ENCODE measurements around the gene CFDP1. TPM values are rescaled to one million over a fixed set of nuclear protein-coding genes. Genes with fewer than 3 reads are reported as not detected.

CFDP1 gene
- total RNA-seq, 1 experiment from 2014 or later, result 97.6 TPM

DNA sequence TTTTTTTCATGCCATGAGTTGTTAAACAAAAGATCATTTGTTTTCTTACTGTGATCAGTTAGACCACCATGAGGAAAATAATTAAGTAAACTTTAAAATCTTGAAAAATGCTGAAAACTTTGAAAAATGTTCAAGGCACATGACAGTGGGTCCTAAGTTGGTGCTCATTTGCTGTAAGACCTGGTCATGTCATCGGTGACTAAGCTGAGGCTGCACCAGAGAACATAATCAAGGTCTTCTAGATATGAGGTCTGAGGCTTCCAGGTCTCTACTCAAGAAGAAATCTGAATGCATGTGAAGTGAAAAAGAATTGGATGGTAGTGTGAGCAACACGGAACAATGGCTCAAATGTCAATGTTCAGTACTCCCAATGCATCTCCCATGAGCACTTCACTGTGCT lies 87.6 kb downstream of the CFDP1 start:
- ChIA-PET CTCF (no interaction called here), POLR2A (ENCODE audit: low non-redundant PET) (no interaction called here)
- TF ChIP-seq EZH2 (IDR thresholded peaks at IDR 0.05; ENCODE audit: borderline replicate concordance, low read depth, low read length, poor library complexity, severe bottlenecking) (no peak), CTCF (conservative IDR thresholded peaks at IDR 0.05; ENCODE audit: low read depth, low read length) (no peak)
- intact Hi-C loops (cut with micrococcal nuclease; ENCODE audit: unreplicated experiment), result no loop called here
- no peak overlapping the region for H3K4me3 ChIP-seq (ENCODE audit: low read depth, low read length, poor library complexity, severe bottlenecking)
- no TSS peak for BruUV-seq (replicated peaks)
- no peak overlapping the region for H3K27ac ChIP-seq (ENCODE audit: low read depth, low read length, poor library complexity, severe bottlenecking)
- peaks cover 35% of the 10 kb centered on the region for H3K4me1 ChIP-seq (ENCODE audit: insufficient read depth, low read length, poor library complexity, severe bottlenecking)
- no peaks in the 10 kb centered on the region for H3K36me3 ChIP-seq (ENCODE audit: insufficient read depth, low read length, poor library complexity, severe bottlenecking)
- no peaks in the 10 kb centered on the region for H3K27me3 ChIP-seq (replicated peaks; ENCODE audit: insufficient read depth, low read depth, low read length, poor library complexity)
- no peaks in the 10 kb centered on the region for H3K9me3 ChIP-seq (ENCODE audit: low read depth, low read length, poor library complexity, severe bottlenecking)
- no peak for DNase-seq (ENCODE audit: low spot score)

DNA sequence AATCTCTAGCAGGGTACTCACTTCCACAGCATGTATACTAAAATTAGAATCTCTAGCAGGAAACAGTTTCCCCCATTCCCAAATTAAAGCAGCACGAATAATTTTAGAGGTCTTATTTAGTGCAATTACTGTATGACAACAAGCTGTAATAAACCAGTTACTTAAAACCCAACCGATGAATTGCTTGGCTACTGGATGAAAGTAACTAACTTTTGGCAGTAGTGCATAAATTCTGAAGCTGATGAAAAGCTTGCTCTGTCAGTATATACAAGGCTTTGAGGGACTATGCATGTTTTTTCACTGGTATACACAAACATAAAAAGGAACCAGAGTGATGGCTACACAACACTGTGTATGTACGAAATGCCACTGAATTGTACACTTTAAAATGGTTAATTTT lies 89.4 kb downstream of the CFDP1 start:
- intact Hi-C loops (cut with micrococcal nuclease; ENCODE audit: unreplicated experiment), result no loop called here
- H3K4me1 ChIP-seq (ENCODE audit: insufficient read depth, low read length, poor library complexity, severe bottlenecking), result peaks cover 35% of the 10 kb centered on the region
- H3K9me3 ChIP-seq (ENCODE audit: low read depth, low read length, poor library complexity, severe bottlenecking), result no peaks in the 10 kb centered on the region
- H3K36me3 ChIP-seq (ENCODE audit: insufficient read depth, low read length, poor library complexity, severe bottlenecking), result peaks cover 7% of the 10 kb centered on the region
- TF ChIP-seq EZH2 (IDR thresholded peaks at IDR 0.05; ENCODE audit: borderline replicate concordance, low read depth, low read length, poor library complexity, severe bottlenecking) (no peak), CTCF (conservative IDR thresholded peaks at IDR 0.05; ENCODE audit: low read depth, low read length) (no peak)
- H3K27ac ChIP-seq (ENCODE audit: low read depth, low read length, poor library complexity, severe bottlenecking), result peak overlapping the region; percentile 27
- no TSS peak for BruUV-seq (replicated peaks)
- H3K27me3 ChIP-seq (replicated peaks; ENCODE audit: insufficient read depth, low read depth, low read length, poor library complexity), result no peaks in the 10 kb centered on the region
- POLR2A ChIA-PET (ENCODE audit: low non-redundant PET), result no interaction called here
- DNase-seq (ENCODE audit: low spot score), result no peak
- H3K4me3 ChIP-seq (ENCODE audit: low read depth, low read length, poor library complexity, severe bottlenecking), result no peak overlapping the region
- CTCF ChIA-PET, result no interaction called here

GRCh38 chr16:75343286-75343685 lies 90.0 kb downstream of the CFDP1 start:
- CTCF ChIA-PET, result no interaction called here
- TF ChIP-seq CTCF (conservative IDR thresholded peaks at IDR 0.05; ENCODE audit: low read depth, low read length), result no peak
- TF ChIP-seq EZH2 (IDR thresholded peaks at IDR 0.05; ENCODE audit: borderline replicate concordance, low read depth, low read length, poor library complexity, severe bottlenecking), result no peak
- intact Hi-C loops (cut with micrococcal nuclease; ENCODE audit: unreplicated experiment), result no loop called here
- Histone ChIP-seq H3K36me3 (ENCODE audit: insufficient read depth, low read length, poor library complexity, severe bottlenecking) (peaks cover 7% of the 10 kb centered on the region), H3K27me3 (replicated peaks; ENCODE audit: insufficient read depth, low read depth, low read length, poor library complexity) (no peaks in the 10 kb centered on the region), H3K27ac (ENCODE audit: low read depth, low read length, poor library complexity, severe bottlenecking) (peak overlapping the region; percentile 27), H3K4me3 (ENCODE audit: low read depth, low read length, poor library complexity, severe bottlenecking) (no peak overlapping the region), H3K9me3 (ENCODE audit: low read depth, low read length, poor library complexity, severe bottlenecking) (no peaks in the 10 kb centered on the region), H3K4me1 (ENCODE audit: insufficient read depth, low read length, poor library complexity, severe bottlenecking) (peaks cover 35% of the 10 kb centered on the region)
- POLR2A ChIA-PET (ENCODE audit: low non-redundant PET), result no interaction called here
- BruUV-seq (replicated peaks), result no TSS peak
- no peak for DNase-seq (ENCODE audit: low spot score)
